Left lung (tissue), 10 donors: ENCODE measurements around the gene TBX15. TPM values are rescaled to one million over a fixed set of nuclear protein-coding genes. Genes with fewer than 3 reads are reported as not detected.

Experiments
- ATAC-seq: fragments of 200-7000 bp; cut with Tn5 transposase; one replicate; pipeline ENCODE4 v1.9.1; 2020; ENCODE audit warnings: moderate library complexity
- DNase-seq, 4 donors: peaks; one replicate each; pipeline ENCODE4 v3.0.0-alpha.2; 2013 to 2020
- H3K27ac ChIP-seq, 2 donors: fragments of 200-600 bp; sonication (generic) in 1 of 2; one replicate each; pipeline versions ENCODE4 v1.5.0 to v1.8.0; 2020 to 2021
- H3K27me3 ChIP-seq, 2 donors: fragments of 200-600 bp; sonication (generic) in 1 of 2; one replicate each; pipeline versions ENCODE4 v1.5.0 to v1.8.0; 2020 to 2021
- H3K36me3 ChIP-seq, 2 donors: fragments of 200-600 bp; sonication (generic) in 1 of 2; one replicate each; pipeline versions ENCODE4 v1.5.0 to v1.8.0; 2020 to 2021
- H3K4me1 ChIP-seq, 2 donors: fragments of 200-600 bp; one replicate each; pipeline ENCODE4 v1.8.0; 2021
- H3K4me3 ChIP-seq, 2 donors: fragments of 200-600 bp; sonication (generic) in 1 of 2; one replicate each; pipeline versions ENCODE4 v1.5.0 to v1.8.0; 2020 to 2021; ENCODE audit warnings: mild to moderate bottlenecking in 1 of 2
- H3K9me3 ChIP-seq, 2 donors: fragments of 200-600 bp; sonication (generic) in 1 of 2; one replicate each; pipeline versions ENCODE4 v1.5.0 to v1.8.0; 2020 to 2021
- CTCF ChIP-seq, 2 donors: fragments of 200-600 bp; sonication (generic) in 1 of 2; IDR thresholded peaks; one replicate each; pipeline versions ENCODE4 v1.5.0 to v1.8.0; 2021; ENCODE audit warnings: antibody characterized with exemption in 2 of 2
- intact Hi-C, 2 donors: fragments of 100-400 bp; cut with DNase I; formaldehyde crosslinking; loops; one replicate each; pipeline versions ENCODE4 v1.11.2 to v1.14.2; 2022
- polyA plus RNA-seq, 6 donors: library from polyadenylated mRNA; unstranded; fragments of 120-200 nt; gene quantifications; one replicate each; pipeline ENCODE4 v1.2.1, GENCODE V29; 2013; ENCODE audit not compliant: insufficient read length in 6 of 6
- total RNA-seq, 2 donors: library from RNA; stranded (reverse); fragmentation: NEBNext Ultra II Directional; extraction: Animal tissue kit (Norgen Biotek cat#: 25700); gene quantifications; one replicate each; pipeline ENCODE4 v1.2.1, GENCODE V29; 2021
- donor health status: DM: no; HTN: yes; CAD: no.
- donor health status: DM: no; HTN: no; CAD: no.

The TBX15 gene
- total and polyA plus RNA-seq, 8 donors: 0.10 to 1.0 (median 0.34) TPM

GRCh38 chr1:118863688-118864087 lies 124.5 kb downstream of the TBX15 start:
- H3K36me3 ChIP-seq: no peaks in the 10 kb centered on the region
- no peak overlapping the region for H3K4me3 ChIP-seq
- no peak overlapping the region for H3K27ac ChIP-seq
- H3K27me3 ChIP-seq: no peaks in the 10 kb centered on the region
- intact Hi-C loops: no loop called here
- no peak for TF ChIP-seq CTCF (IDR thresholded peaks at IDR 0.05)
- DNase-seq: no peak
- no peaks in the 10 kb centered on the region for H3K4me1 ChIP-seq
- H3K9me3 ChIP-seq: no peaks in the 10 kb centered on the region
- no peak for ATAC-seq

- ATAC-seq (no peak), DNase-seq (no peak)
- H3K27me3 ChIP-seq: no peaks in the 10 kb centered on the region
Observed at GRCh38 chr1:118862755-118863154, 125.4 kb downstream of the TBX15 start.

GRCh38 chr1:118861216-118861615 lies 126.9 kb downstream of the TBX15 start:
- Histone ChIP-seq H3K27me3 (no peaks in the 10 kb centered on the region), H3K27ac (no peak overlapping the region), H3K4me3 (no peak overlapping the region), H3K36me3 (no peaks in the 10 kb centered on the region), H3K4me1 (no peaks in the 10 kb centered on the region), H3K9me3 (no peaks in the 10 kb centered on the region)
- DNase-seq (no peak), ATAC-seq (no peak)
- intact Hi-C loops: no loop called here
- no peak for TF ChIP-seq CTCF (IDR thresholded peaks at IDR 0.05)

More at GRCh38 chr1:118862755-118863154, 125.4 kb downstream of the TBX15 start:
- Histone ChIP-seq H3K4me1 (no peaks in the 10 kb centered on the region), H3K27ac (no peak overlapping the region), H3K4me3 (no peak overlapping the region), H3K9me3 (no peaks in the 10 kb centered on the region), H3K36me3 (no peaks in the 10 kb centered on the region)
- TF ChIP-seq CTCF (IDR thresholded peaks at IDR 0.05): no peak
- intact Hi-C loops: no loop called here

GRCh38 chr1:118859999-118860398 lies 128.1 kb downstream of the TBX15 start:
- H3K4me3 ChIP-seq: no peak overlapping the region
- intact Hi-C loops: no loop called here
- no peak for TF ChIP-seq CTCF (IDR thresholded peaks at IDR 0.05)
- no peaks in the 10 kb centered on the region for H3K9me3 ChIP-seq
- no peaks in the 10 kb centered on the region for H3K36me3 ChIP-seq
- DNase-seq: no peak
- no peak for ATAC-seq
- no peaks in the 10 kb centered on the region for H3K4me1 ChIP-seq
- no peaks in the 10 kb centered on the region for H3K27me3 ChIP-seq
- no peak overlapping the region for H3K27ac ChIP-seq

- ATAC-seq (no peak), DNase-seq (no peak)
- H3K4me1 ChIP-seq: no peaks in the 10 kb centered on the region
- intact Hi-C loops: no loop called here
- no peak overlapping the region for H3K27ac ChIP-seq
- H3K9me3 ChIP-seq: peaks cover 0 to 2% of the 10 kb centered on the region in 2 donors
- no peak for TF ChIP-seq CTCF (IDR thresholded peaks at IDR 0.05)
- no peaks in the 10 kb centered on the region for H3K36me3 ChIP-seq
- H3K27me3 ChIP-seq: no peaks in the 10 kb centered on the region
- no peak overlapping the region for H3K4me3 ChIP-seq
Observed at GRCh38 chr1:118846443-118846842, 141.7 kb downstream of the TBX15 start.
